Smooth muscle cell (in vitro differentiated cells): ENCODE measurements around the gene LCN10. TPM values are rescaled to one million over a fixed set of nuclear protein-coding genes. Genes with fewer than 3 reads are reported as not detected.

Experiments
- DNase-seq: peaks from one replicate; lab custom pipeline; 2025; ENCODE audit not compliant: unreplicated experiment; lab: John Stamatoyannopoulos, UW
- H2AFZ ChIP-seq: fragments of 200-600 bp; sonication (generic); 2 replicates; pipeline ENCODE4 v1.6.0; 2016; ENCODE audit warnings: antibody characterized with exemption, low read depth, mild to moderate bottlenecking
- H3F3A ChIP-seq: fragments of 200-600 bp; sonication (generic); 2 replicates; pipeline ENCODE4 v1.6.0; 2017; ENCODE audit warnings: antibody characterized with exemption, low read depth
- H3K27ac ChIP-seq: fragments of 200-600 bp; sonication (generic); 2 replicates; pipeline ENCODE4 v1.5.1; 2016; ENCODE audit warnings: low read depth, mild to moderate bottlenecking
- H3K27me3 ChIP-seq: fragments of 200-600 bp; sonication (generic); 2 replicates; pipeline ENCODE4 v1.6.1; 2016; ENCODE audit warnings: low read depth, mild to moderate bottlenecking
- H3K36me3 ChIP-seq: fragments of 200-600 bp; sonication (generic); 2 replicates; pipeline ENCODE4 v1.5.1; 2016; ENCODE audit warnings: low read depth
- H3K4me1 ChIP-seq: fragments of 200-600 bp; sonication (generic); 2 replicates; pipeline ENCODE4 v1.5.1; 2016; ENCODE audit warnings: low read depth
- H3K4me2 ChIP-seq: fragments of 200-600 bp; sonication (generic); 2 replicates; pipeline ENCODE4 v1.6.0; 2016; ENCODE audit warnings: mild to moderate bottlenecking
- H3K4me3 ChIP-seq: fragments of 200-600 bp; sonication (generic); 2 replicates; pipeline ENCODE4 v1.5.1; 2016; ENCODE audit warnings: mild to moderate bottlenecking
- H3K79me2 ChIP-seq: fragments of 200-600 bp; sonication (generic); 2 replicates; pipeline ENCODE4 v1.6.0; 2016; ENCODE audit warnings: low read depth, mild to moderate bottlenecking
- H3K9ac ChIP-seq: fragments of 200-600 bp; sonication (generic); 2 replicates; pipeline ENCODE4 v1.6.0; 2016; ENCODE audit warnings: low read depth
- H3K9me3 ChIP-seq: fragments of 200-600 bp; sonication (generic); replicated peaks from 2 replicates; pipeline ENCODE4 v1.5.1; 2016; ENCODE audit warnings: low read depth
- H4K20me1 ChIP-seq: fragments of 200-600 bp; sonication (generic); 2 replicates; pipeline ENCODE4 v1.6.0; 2016; ENCODE audit warnings: low read depth
- WGBS: methylation state at CpG from one replicate; pipeline ENCODE4 v1.1.7; 2016; ENCODE audit warnings: low lambda C conversion rate; 5-methylcytosine and 5-hydroxymethylcytosine counted together
- polyA plus RNA-seq: library from polyadenylated mRNA; unstranded; fragments of >200 nt; fragmentation: Nextera tagmentation; extraction: Ambion mirVana; gene quantifications from 2 replicates; pipeline ENCODE4 v1.2.1, GENCODE V29; 2016
- total RNA-seq: library from RNA; depleted of rRNA; stranded (reverse); fragments of >200 nt; gene quantifications from 2 replicates; pipeline ENCODE4 v1.2.3, GENCODE V29; 2014
- TF ChIP-seq, protein P1 (sequence below): fragments of 200-600 bp; sonication (generic); IDR thresholded peaks from 2 replicates; pipeline ENCODE4 v1.5.1; 2017; ENCODE audit warnings: borderline replicate concordance, mild to moderate bottlenecking, antibody characterized with exemption; ENCODE audit not compliant: insufficient read depth, poor library complexity, severe bottlenecking

LCN10 gene
- total and polyA plus RNA-seq, 2 experiments from 2014 or later = not detected

DNA sequence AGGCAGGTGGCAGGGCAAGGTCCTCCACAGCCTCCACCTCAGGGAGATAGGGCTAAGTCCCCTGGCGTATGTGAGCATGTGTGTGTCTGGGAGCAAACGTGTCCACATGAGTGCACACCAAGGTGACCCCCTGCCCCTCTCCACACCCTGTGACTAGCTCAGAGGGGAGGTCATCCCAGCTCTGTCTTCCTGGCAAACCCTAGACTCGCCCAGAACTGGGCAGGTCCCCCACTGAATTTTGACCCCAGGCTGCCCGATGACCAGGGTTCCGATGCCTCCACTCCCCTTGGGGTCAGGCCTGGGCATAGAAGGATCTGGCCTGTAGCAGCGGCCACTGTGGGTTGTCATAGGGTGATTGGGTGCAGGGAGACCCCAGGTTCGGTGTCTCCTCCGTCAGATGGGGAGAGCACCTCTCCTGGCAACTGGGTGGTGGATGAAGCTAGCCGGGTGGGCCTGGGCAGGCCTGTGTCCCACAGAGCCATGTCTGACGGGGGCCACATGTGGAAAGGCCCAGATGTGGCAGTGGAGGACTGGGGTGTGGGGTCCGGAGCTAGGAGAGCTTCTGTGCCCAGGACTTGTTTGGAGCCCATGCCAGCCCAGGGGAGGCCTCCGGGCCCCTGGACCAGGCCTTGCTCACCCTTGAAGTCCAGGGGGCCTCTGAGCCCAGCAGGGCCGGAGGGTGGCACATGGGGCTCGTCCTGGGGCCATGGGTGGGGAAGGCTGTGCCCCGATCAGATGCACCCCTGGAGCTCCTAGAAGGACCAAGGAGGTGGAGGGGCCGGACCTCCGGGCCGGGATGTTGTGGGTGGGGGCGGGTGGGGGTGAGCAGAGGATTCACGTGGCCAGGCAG is 24.2 kb downstream of the LCN10 start:
- TF ChIP-seq, protein P1, sequence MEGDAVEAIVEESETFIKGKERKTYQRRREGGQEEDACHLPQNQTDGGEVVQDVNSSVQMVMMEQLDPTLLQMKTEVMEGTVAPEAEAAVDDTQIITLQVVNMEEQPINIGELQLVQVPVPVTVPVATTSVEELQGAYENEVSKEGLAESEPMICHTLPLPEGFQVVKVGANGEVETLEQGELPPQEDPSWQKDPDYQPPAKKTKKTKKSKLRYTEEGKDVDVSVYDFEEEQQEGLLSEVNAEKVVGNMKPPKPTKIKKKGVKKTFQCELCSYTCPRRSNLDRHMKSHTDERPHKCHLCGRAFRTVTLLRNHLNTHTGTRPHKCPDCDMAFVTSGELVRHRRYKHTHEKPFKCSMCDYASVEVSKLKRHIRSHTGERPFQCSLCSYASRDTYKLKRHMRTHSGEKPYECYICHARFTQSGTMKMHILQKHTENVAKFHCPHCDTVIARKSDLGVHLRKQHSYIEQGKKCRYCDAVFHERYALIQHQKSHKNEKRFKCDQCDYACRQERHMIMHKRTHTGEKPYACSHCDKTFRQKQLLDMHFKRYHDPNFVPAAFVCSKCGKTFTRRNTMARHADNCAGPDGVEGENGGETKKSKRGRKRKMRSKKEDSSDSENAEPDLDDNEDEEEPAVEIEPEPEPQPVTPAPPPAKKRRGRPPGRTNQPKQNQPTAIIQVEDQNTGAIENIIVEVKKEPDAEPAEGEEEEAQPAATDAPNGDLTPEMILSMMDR = no peak
- no peak for DNase-seq
- no peak overlapping the region for H3K27ac ChIP-seq
- H3K9ac ChIP-seq = no peak overlapping the region
- no peaks in the 10 kb centered on the region for H3K27me3 ChIP-seq
- peaks cover 64% of the 10 kb centered on the region for H4K20me1 ChIP-seq
- H3K9me3 ChIP-seq = no peaks in the 10 kb centered on the region
- H3K36me3 ChIP-seq = no peaks in the 10 kb centered on the region
- H3K4me1 ChIP-seq = peaks cover 2% of the 10 kb centered on the region
- no peaks in the 10 kb centered on the region for H3F3A ChIP-seq
- no peak overlapping the region for H3K4me2 ChIP-seq
- WGBS = 95% methylated on average over 15 of the region's 20 CpGs
- H3K79me2 ChIP-seq = no peaks in the 10 kb centered on the region
- H3K4me3 ChIP-seq = no peak overlapping the region
- H2AFZ ChIP-seq = no peak overlapping the region

DNA sequence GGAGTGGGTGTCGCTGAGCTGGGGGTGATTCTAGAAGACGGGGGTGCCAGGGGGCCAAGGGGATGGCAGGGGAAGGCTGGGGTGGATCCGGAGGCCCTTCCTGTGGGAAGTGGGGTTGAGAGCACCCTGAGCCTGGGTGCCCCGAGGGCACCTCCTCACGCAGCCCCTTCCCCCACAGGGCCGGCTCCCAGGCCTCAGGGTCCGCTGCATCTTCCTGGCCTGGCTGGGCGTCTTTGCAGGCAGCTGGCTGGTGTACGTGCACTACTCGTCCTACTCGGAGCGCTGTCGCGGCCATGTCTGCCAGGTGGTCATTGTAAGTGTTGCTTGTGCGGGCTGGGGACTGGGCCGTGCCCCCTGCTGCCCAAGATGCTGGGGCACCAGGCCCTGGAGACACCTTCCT is 25.3 kb downstream of the LCN10 start:
- Histone ChIP-seq H3K4me3 (no peak overlapping the region), H3K36me3 (no peaks in the 10 kb centered on the region), H3F3A (no peaks in the 10 kb centered on the region), H4K20me1 (peaks cover 52% of the 10 kb centered on the region), H3K9me3 (no peaks in the 10 kb centered on the region), H3K9ac (no peak overlapping the region), H3K4me2 (no peak overlapping the region), H2AFZ (no peak overlapping the region), H3K79me2 (no peaks in the 10 kb centered on the region), H3K4me1 (peaks cover 8% of the 10 kb centered on the region), H3K27me3 (no peaks in the 10 kb centered on the region), H3K27ac (no peak overlapping the region)
- TF ChIP-seq, protein P1 = no peak
- WGBS = 96% methylated on average over 14 of the region's 16 CpGs
- no peak for DNase-seq

DNA sequence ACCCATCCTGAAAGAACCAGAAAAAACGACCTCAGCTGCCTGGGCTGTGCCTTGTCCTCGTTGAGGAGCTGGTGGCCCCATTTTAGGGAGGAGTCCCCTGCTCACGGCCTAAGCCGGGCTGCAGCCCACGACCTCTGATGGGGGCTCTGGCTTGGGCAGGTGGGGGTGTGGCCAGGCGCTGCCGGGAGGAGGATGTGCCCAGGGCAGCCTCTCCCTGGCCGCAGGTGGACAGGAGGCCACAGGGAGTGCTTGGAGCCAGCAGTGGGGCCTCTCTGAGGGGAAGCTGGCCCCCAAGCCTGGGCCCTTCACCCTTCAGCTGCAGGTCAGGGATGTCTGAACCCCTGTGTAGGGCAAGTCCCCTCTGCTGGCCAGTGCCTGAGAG is 27.9 kb downstream of the LCN10 start:
- Histone ChIP-seq H3K79me2 (no peaks in the 10 kb centered on the region), H3K36me3 (no peaks in the 10 kb centered on the region), H3K4me3 (no peak overlapping the region), H3F3A (peaks cover 6% of the 10 kb centered on the region), H3K9ac (no peak overlapping the region), H3K4me1 (peaks cover 8% of the 10 kb centered on the region), H2AFZ (no peak overlapping the region), H3K27me3 (no peaks in the 10 kb centered on the region), H3K27ac (no peak overlapping the region), H4K20me1 (peaks cover 27% of the 10 kb centered on the region), H3K4me2 (no peak overlapping the region), H3K9me3 (no peaks in the 10 kb centered on the region)
- 89% methylated on average over 8 of the region's 8 CpGs for WGBS
- no peak for DNase-seq
- TF ChIP-seq, protein P1 = no peak
